ENCODE results near the gene RPS21.

Gene RPS21

DNA sequence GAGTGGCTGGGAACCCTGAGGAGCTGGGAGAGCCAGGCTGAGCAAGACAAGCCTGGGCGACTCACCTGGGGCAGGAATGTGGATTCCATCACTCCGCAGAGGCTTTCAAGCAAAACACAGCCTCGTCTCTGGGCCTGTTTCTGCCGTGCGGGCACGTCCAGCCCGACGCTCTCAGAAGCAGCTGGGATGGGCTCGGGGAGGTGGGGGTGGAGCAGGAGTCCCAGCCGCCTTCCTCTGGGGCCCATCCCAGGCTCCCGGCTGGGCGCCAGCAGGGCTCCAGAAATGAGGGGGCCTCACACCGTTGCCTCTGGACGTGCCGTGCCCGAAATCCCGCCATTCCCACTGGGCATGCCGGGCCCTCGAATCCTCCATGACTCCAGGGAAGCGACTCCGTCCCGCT lies 8.7 kb upstream of the RPS21 start:
- DNase-seq (ENCODE audit: low read depth): no peak

DNA sequence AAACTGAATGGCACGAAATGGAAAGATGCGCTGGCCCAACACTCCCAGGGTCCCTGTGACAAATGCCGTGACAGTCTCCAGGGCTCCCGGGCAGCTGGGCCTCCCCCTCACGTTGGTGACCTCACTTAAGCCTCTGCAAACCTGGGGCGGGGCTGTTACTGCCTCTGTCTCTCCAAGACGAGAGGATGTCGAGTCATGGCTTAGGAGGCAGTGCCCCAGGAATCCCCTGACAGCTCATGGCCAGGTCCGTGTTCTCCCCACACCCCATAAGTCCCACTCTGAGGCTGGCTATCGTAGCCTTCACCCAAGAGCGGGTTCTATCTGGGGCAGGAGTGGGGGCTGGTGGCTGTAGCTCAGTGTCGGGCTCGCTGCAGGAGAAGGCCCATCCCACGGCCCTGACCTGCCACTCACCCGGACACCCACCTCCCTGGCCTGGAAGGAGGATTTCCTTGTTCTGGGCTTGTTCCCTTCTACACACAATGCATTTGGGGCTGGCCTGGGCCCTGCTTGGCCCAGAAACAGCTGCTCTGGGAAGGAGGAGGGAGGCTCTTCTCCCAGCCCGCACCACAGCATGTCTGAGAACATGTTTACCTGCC lies 5.6 kb upstream of the RPS21 start:
- DNase-seq (ENCODE audit: low read depth): no peak

DNA sequence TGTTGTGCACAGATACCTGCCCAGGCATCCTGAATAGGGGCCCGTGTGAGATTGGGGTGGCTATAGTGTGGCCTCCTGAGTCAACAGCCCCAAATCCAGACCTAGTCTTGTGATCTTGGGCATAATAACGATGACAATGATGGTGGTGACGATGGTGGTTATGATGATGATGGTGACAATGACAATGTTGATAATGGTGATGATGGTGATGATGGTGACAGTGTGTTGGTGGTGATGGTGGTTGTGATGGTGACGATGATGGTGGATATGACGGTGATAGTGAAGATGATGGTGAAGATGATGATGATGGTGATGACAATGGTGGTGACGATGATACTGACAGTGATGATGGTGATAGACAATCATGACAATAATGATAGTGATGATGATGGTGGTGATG lies 5.1 kb upstream of the RPS21 start:
- DNase-seq (ENCODE audit: low read depth): no peak

DNA sequence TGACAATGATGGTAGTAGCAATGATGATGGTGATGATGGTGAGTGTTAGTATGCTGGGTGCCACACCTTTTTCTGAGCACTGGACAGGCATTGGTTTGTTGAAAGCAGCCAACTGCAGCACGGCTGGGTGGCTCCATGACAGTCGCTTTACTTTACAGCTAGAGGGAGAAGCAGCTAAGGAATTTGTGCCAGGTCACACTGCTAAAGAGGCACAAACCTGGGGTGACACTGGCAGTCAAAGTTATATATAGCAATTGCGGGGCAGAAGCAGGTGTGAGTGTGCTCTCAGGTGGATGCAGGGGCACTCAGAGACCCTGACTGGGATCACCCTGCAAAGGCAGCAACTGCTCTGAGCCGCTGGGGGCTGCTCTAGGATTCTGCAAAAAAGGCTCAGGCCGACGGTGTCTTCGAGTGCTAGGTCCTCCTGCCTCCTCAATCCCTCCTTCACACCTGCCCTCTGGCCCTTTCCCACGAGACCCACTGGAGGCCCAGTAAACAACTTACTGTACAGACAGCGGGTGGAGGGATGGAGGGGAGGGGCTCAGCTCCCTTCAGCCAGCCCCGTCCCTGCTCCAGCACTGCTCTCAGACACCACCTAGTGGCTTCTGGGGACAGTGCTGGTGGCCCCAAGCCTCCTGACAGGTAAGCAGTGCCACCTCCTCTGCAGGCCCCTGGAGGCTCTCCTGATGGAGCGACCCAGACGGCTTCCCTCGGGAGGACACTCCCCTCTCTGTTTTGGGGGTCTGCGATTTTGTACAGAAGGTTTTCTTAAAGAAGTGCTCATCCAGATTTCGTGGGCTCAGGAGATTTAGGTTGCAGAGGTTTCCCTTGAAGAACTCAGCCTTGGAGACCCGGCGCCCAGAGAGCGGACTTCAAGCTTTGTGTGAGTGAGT lies 4.4 kb upstream of the RPS21 start:
- DNase-seq (ENCODE audit: low read depth): peak; percentile 73

DNA sequence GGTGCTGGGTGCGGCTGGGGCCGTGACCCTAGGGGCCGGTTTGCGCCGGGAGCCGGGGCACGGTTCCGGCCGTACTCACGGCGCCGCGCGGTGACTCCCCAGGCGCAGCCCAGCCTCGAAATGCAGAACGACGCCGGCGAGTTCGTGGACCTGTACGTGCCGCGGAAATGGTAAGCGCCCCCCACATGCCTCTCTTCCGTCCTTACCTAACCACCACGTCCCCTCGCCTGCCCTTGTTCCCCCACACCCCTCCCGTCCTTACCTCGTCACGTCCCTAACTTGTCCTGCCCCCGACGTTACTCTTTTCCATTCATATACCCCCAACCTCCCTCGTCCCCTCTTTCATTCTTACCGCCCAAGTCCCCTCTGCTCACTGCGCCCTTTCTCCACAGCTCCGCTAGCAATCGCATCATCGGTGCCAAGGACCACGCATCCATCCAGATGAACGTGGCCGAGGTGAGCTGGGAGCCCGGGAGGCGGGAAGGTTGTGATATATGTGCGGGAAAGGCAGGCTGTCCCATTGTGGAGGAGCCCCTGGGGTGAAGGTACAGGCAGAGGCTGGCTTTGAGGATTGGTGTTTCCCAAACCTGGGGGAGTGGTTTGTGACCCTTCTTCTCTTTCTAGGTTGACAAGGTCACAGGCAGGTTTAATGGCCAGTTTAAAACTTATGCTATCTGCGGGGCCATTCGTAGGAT lies 463 bp downstream of the RPS21 start:
- DNase-seq (ENCODE audit: low read depth): no peak

DNA sequence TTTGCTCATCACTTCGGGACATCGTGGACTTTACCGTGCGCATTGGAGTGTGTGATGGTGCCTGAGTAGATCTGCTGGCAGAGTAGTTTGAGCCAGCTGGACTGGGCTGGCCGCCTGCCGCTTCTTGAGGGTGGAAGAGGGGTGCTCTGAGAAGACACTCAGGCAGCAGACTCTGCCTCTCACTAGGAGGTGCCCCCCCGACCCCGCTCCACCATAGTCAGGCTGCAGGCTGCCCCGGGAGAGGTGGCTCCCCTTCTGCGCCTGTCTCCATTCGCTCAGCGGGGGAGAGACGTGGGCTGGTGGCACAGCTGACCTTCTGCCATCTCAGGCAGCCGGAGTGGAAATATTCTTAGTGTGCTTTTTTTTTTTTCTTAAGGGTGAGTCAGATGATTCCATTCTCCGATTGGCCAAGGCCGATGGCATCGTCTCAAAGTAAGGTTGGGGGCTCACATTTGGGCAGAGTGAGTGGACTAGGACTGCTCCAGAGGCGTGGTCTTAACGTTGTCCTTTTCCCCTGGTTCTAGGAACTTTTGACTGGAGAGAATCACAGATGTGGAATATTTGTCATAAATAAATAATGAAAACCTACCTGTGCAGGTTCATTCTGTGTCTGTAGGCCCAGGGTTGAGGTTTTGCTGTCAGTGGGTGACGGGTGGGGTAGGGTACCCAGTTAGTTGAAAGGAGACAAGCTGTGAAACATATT lies 1.2 kb downstream of the RPS21 start:
- DNase-seq (ENCODE audit: low read depth): no peak

DNA sequence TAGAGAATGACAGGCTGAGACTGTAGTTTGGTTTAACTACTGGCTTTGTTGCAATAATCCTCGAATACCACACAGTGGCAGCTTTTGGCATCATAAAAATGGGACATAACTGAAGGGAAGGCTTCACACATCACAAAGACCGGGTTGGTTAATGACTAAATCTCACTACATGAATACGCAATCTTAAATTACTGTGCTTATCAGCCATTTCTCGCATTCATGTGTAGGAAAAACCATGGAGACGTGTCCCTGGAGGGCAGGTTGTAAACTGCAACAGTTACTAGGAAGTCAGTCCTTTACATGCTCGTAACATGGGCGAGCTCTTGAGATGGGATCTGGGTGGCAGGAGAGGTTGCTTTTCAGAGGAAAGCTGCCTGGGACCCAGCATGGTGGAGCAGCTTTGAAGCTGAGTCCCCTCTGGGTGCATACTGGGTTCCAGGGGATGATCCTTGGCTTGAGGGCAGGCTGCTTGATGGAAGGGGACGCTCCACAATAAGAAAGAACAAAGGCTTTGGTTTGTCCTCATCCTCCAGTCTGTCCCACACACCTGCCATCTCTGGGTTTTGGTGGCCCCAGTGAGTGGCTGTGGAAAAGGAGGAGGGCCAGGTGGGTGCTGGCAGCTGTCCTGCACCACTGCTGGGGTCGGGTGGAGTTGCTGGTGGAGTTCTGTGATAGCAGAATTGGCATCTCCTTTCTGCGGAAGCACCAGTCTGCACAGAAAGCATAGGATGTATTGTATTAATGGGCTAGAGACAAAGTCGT lies 2.1 kb downstream of the RPS21 start:
- no peak for DNase-seq (ENCODE audit: low read depth)

DNA sequence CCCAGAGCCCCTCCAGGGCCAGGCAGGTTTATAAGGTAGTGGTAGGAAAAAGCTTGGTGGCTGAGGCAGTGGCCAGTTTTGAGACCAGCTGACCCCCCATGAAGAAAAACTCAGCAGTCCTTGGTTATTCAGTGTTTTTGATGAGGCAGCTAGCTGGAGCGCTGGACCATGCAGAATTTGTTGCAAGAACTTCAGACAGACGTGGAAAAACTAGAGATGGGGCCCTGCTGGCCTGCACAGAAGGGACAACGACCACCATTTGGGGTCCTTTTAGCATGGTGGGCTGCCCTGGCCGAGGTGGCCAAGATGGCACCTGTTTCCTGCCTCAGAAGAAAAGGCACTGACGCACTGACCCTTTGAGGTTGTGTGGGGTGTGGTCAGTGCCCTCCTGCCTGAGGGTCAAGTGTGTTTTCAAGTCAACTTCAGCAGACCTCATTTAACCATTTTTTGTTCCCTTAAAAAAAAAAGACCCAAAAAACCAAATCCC lies 2.7 kb downstream of the RPS21 start:
- DNase-seq (ENCODE audit: low read depth): no peak

DNA sequence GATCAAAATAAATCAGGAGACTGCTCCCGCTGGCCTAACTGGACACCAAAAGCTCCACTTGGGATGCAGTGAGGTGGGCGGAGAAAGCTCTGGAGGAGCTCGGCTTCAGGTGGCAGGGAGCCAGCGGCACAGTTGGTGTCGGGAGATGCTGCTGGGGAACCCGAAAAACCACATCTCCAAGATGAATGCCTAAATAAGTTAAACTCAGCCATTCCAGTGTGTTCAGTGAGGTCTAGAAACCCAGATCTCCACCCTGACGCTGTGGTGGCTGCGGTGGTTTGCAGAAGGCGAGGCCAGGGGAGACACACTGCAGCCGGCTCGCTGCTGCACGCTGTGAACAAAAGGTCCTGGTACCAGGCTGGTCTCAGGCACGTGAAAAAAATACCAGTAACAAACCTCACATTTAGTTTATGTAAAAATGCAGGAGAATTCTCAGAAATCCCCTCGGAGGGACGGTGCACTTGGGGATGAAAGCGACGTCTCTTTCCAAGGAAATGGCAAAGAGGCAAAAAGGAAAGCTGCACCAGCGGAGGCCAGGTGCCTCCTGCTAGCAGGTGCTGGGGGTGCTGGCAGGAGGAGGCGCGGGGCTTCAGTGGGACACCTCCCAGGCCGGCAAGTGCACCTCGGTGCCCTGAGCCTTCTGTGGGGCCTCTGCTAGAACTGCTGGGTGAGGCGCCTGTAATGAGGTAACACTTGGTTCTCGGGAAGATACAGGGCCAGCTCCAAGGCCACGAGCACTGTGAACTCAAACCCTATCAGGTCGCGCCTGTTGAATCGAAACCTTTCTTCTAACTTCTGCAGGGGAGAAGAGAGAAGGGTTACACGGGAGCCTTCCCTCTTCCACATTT lies 3.6 kb downstream of the RPS21 start:
- DNase-seq (ENCODE audit: low read depth): no peak

DNA sequence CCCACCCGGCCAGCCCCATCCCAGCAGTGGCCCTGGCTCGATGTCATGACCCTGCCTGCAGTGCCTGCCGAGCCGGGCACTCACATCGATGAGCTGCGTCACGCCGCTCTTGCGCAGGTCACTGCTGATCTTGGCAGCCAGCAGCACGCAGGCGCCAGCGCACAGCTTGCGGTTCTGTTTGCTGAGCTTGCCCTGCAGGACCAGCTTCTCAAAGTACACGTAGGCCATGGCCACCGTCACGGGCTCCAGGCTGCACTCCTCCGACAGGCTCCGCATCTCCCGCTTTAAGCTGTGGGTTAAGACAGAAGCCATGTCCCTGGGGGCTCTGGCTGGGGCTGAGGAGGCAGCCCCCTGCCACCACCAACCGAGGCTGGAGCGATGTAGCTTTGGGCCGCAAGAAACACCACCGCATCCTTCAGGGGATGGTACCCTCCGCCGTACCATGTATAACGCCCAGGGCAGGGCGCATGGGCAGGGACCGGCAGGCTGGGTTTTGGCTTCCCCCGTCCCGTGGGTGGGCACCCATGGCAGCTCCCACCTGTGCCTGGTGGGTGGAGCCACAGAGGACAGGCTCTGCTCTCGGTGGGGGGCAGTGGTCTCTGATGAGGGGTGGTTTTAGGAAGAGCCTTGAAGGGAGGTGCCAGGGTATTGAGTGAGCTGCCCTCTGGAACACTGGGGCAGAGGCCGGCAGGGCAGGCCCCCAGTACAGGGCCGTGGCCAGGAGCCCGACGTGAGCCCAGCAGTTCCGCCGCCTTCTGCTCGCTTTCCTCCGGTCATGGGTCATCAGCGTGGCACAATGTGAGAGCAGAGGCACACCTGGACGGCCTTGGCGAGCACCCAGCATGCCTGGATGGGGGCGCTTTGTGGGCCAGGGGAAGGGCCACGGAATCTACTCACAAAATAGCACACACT lies 4.5 kb downstream of the RPS21 start:
- no peak for DNase-seq (ENCODE audit: low read depth)

DNA sequence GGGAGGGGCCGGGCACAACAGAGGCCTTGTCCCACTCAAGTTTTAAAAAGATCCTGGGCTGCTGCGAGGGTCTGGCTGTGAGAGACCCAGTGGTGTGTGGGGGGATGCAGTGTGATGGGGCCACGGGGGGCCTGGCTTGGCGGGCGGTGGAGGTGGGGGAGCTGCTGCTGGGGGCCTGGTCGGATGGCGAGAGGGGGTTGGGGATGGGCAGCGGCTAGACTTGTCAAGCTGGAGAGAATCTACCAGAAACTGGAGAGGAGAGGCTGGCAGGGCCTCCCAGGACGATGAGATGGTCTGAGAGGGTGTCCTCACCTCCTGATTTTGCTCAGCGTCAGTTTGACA lies 5.1 kb downstream of the RPS21 start:
- no peak for DNase-seq (ENCODE audit: low read depth)

DNA sequence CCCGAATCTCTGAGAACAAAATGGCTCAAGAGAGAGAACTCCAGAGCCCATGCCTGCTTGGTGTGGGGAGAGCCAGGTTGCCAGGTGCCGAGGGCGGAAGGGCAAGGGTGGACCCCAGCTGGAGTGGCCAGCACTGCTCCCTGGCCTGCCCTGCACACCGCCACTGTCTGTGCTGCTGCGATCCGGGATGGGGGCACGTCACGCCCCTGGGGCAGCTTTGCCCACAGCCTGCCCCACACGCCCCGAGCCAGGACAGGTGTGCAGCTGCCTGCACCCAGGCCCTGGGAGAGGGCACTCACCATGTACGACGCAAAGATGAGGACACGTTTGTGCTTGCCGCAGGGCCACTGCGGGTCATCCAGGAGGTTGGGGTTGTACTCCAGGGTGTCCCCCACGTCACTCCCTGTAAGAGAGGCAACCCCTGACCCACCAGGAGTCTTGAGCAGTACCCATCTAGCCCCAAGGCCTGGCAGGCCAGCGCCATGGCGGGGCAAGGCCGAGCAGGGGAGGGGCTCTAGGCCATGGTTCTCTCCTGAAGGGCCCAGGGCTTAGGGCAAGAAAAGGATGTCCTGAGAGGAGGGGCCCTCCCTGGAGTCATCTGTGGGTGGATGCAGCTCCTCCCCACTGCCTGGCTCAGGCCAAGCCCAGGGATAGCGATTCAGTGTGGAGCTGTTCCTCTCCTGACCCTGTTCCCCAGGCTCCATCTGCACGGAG lies 5.9 kb downstream of the RPS21 start:
- DNase-seq (ENCODE audit: low read depth): no peak

DNA sequence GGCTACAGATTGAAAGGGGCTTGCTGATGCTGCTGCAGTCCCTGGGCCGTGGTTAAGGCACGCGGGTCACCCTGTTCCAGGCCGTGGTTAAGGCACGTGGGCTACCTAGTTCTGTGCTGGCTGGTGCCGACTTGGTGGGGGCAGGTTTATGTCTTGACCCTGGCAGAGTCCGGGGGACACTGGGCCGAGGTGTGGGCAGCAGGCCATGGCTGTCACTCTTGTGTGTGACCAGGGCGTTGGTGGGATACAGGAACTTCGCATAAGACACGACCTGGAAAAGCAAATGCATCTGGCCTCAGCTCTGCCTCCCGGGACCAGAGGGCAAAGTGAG lies 6.4 kb downstream of the RPS21 start:
- DNase-seq (ENCODE audit: low read depth): no peak

DNA sequence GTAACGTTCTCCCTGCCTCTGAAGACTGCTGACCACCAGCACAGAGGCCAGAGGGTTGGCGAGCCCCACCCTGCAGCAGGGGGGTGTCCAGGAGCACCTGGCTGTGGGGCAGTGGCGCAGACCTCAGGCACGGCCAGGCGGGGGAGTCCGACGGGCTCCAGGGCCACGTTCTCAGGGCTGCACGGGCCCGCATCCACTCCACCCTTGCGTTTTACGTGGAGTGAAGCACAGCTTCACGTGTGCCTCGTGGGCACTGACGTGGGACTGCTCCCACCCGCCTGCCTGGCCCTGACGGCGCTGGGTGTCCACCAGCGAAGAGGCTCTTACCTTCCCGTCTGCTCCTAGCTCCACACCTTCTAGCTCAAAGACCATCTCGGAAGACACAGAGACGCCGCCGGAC lies 6.9 kb downstream of the RPS21 start:
- no peak for DNase-seq (ENCODE audit: low read depth)

DNA sequence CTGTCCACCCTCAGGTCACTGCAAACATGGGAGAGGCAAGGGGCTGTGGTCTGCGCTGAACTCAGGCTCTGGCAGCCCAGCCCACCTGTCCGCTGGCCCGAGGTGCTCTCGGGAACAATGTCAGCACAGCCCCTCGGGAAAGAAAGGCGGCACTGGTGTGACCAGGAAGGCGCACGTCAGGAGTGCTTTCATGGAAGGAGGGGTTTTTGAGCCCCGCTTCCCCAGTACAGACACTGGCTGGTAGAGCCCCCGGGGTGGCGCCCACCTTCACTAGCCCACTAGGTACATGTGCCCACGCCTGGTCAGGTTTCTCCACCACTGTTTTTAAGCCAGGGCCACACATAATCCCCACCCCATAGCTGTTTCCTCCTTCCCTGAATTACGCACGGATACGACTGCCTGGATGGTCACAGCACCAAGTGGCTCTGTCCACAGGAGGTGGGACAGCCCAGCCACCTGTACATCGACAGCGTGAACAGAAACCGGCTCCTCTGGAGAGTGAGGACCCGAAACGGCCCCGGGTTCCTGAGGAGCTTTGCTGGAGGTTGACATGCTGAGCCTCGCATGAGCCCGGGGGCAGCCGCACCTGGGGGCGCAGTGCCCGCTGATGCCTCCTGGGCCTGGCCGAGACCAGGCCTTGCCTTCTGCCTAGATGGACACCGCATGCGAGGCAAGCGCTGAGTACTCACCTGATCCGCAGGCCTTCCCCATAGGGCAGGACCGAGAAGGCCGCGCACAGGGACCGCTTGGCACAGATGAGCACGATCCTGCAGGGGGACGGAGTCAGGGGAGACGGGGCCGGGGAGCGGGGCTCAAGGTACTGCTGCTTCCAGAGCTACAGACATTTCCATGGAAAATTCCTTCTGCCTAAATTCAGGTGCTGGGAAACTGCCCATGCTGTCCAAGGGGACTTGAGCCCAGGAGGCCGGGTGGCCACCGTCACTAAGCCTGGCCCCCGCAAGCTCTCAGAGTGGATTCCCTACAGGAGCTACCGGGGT lies 7.6 kb downstream of the RPS21 start:
- DNase-seq (ENCODE audit: low read depth): no peak

DNA sequence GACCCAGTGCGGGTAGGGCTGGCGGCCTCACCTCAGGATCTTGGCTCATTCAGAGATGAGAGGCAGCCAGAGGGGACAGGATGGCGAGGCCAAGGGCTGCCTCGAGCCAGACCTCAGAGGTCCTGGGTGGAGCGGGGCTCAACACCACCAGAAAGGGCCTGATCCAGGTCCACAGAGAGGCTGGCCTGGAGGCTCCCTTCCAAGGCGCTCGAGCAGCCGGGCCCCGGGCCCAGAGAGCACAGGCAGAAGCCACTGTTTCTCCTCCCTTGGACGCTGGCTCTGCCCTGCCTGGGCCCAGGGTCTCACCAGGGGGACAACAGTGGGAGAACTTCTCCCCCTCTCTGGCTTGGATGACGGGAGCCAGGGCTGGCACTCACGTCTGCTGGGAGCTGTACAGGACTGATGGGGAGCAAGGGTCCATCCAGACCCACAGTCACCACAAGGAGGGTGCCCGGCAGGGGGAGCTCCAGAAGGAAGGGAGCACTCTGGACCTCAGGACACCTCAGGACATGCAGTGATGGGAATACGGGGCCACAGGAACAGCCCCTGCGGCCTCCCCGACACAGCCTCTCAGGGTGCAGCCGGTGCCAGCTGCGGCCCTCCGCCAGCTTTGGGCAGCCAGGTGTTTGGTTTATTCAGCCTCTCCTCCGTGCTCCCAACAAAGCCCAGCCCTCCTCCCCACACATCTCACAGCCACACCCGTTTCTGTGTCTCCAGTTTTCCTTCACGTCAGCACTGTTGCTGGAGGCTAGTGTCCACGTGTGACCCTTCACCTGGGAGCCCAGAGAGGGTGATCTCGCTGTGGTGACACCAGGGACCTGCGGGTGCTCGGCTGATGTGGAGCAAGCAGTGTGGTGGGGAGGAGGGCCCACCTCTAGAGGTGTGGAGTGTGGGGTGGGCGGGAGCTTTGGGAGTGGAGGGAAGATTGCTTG lies 8.7 kb downstream of the RPS21 start:
- DNase-seq (ENCODE audit: low read depth): no peak

Data from amniotic epithelial cell (primary cell).